ENCODE measurements around the gene INAVA. TPM values are rescaled to one million over a fixed set of nuclear protein-coding genes. Genes with fewer than 3 reads are reported as not detected.

INAVA gene
- total and polyA plus RNA-seq, 2 of the 13 experiments (the other 11 are each of a cell fraction or from before 2014, with no cell fraction given): 6.0 to 13.5 TPM

GRCh38 chr1:200917291-200917817 is 22.7 kb downstream of the INAVA start (continued):
- TF ChIP-seq SP2 (CRISPR knock-in tag; IDR thresholded peaks at IDR 0.05) (0 out of 2 replicates have a peak, but pooled peaks have one; percentile 19), SOX13 (IDR thresholded peaks at IDR 0.05) (no peak), SOX13 (CRISPR knock-in tag; conservative IDR thresholded peaks at IDR 0.05 in 1 of 2, IDR thresholded peaks at IDR 0.05 in 1 of 2) (peak in 1 of 2 experiments; percentile 8; a peak in 1 of 4 replicates), ZNF549 (CRISPR knock-in tag; IDR thresholded peaks at IDR 0.05) (peak; percentile 76; the same call in 1 of the 2 replicates), IKZF4 (CRISPR knock-in tag; IDR thresholded peaks at IDR 0.05; ENCODE audit: borderline replicate concordance, low read depth, not compliant biosample characterization) (no peak), ZNF264 (CRISPR knock-in tag; IDR thresholded peaks at IDR 0.05) (peak; percentile 45; the same call in 1 of the 2 replicates), ZNF629 (CRISPR knock-in tag; conservative IDR thresholded peaks at IDR 0.05) (no peak), CEBPG (CRISPR knock-in tag; IDR thresholded peaks at IDR 0.05) (peak; percentile 65), REST (IDR thresholded peaks at IDR 0.05; ENCODE audit: borderline replicate concordance in 1 of 2, low read depth in 1 of 2, low read length in 2 of 2) (0 out of 4 replicates have a peak, but pooled peaks of 1 of the 2 experiments have one; percentile 31), CBX1 (IDR thresholded peaks at IDR 0.05; ENCODE audit: low read depth) (no peak), SNRNP70 (IDR thresholded peaks at IDR 0.05; ENCODE audit: low read depth, low read length) (no peak), ZFP41 (CRISPR knock-in tag; IDR thresholded peaks at IDR 0.05; ENCODE audit: borderline replicate concordance) (no peak), HNF4A (CRISPR knock-in tag; IDR thresholded peaks at IDR 0.05) (peak; percentile 80), CTCF (CRISPR knock-in tag; IDR thresholded peaks at IDR 0.05) (peak; percentile 22; the same call in 1 of the 2 replicates), ZNF850 (CRISPR knock-in tag; conservative IDR thresholded peaks at IDR 0.05) (no peak), STAG1 (CRISPR knock-in tag; IDR thresholded peaks at IDR 0.05) (peak; percentile 20), CC2D1A (CRISPR knock-in tag; IDR thresholded peaks at IDR 0.05) (no peak), SOX5 (CRISPR knock-in tag; IDR thresholded peaks at IDR 0.05; ENCODE audit: borderline replicate concordance) (no peak), ZSCAN25 (CRISPR knock-in tag; IDR thresholded peaks at IDR 0.05) (no peak), ZNF446 (CRISPR knock-in tag; IDR thresholded peaks at IDR 0.05) (no peak), SNAPC5 (CRISPR knock-in tag; IDR thresholded peaks at IDR 0.05; ENCODE audit: borderline replicate concordance) (no peak), SRSF1 (optimal IDR thresholded peaks at IDR 0.05; ENCODE audit: low read depth, low read length) (no peak), ZKSCAN8 (CRISPR knock-in tag; IDR thresholded peaks at IDR 0.05; ENCODE audit: borderline replicate concordance) (no peak), HNF4G (IDR thresholded peaks at IDR 0.05; ENCODE audit: borderline replicate concordance, low read depth, low read length) (peak; percentile 78; the same call in 1 of the 2 replicates), HNF4G (CRISPR knock-in tag; IDR thresholded peaks at IDR 0.05; ENCODE audit: borderline replicate concordance, low read depth) (no peak), HOXA3 (CRISPR knock-in tag; IDR thresholded peaks at IDR 0.05) (peak; percentile 26; the same call in 1 of the 2 replicates)
